Myometrial cell (primary cell): Measurements from ENCODE around the gene ZNF618. TPM values are rescaled to one million over a fixed set of nuclear protein-coding genes. Genes with fewer than 3 reads are reported as not detected.

Source experiments
- total RNA-seq: library from RNA; depleted of rRNA; stranded (reverse); fragments of >200 nt; gene quantifications from 2 replicates; pipeline ENCODE4 v1.2.3, GENCODE V29; 2015

The ZNF618 gene, protein sequence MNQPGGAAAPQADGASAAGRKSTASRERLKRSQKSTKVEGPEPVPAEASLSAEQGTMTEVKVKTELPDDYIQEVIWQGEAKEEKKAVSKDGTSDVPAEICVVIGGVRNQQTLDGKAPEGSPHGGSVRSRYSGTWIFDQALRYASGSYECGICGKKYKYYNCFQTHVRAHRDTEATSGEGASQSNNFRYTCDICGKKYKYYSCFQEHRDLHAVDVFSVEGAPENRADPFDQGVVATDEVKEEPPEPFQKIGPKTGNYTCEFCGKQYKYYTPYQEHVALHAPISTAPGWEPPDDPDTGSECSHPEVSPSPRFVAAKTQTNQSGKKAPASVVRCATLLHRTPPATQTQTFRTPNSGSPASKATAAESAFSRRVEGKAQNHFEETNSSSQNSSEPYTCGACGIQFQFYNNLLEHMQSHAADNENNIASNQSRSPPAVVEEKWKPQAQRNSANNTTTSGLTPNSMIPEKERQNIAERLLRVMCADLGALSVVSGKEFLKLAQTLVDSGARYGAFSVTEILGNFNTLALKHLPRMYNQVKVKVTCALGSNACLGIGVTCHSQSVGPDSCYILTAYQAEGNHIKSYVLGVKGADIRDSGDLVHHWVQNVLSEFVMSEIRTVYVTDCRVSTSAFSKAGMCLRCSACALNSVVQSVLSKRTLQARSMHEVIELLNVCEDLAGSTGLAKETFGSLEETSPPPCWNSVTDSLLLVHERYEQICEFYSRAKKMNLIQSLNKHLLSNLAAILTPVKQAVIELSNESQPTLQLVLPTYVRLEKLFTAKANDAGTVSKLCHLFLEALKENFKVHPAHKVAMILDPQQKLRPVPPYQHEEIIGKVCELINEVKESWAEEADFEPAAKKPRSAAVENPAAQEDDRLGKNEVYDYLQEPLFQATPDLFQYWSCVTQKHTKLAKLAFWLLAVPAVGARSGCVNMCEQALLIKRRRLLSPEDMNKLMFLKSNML
- 6.1 and 6.2 TPM in 2 replicates for total RNA-seq

DNA sequence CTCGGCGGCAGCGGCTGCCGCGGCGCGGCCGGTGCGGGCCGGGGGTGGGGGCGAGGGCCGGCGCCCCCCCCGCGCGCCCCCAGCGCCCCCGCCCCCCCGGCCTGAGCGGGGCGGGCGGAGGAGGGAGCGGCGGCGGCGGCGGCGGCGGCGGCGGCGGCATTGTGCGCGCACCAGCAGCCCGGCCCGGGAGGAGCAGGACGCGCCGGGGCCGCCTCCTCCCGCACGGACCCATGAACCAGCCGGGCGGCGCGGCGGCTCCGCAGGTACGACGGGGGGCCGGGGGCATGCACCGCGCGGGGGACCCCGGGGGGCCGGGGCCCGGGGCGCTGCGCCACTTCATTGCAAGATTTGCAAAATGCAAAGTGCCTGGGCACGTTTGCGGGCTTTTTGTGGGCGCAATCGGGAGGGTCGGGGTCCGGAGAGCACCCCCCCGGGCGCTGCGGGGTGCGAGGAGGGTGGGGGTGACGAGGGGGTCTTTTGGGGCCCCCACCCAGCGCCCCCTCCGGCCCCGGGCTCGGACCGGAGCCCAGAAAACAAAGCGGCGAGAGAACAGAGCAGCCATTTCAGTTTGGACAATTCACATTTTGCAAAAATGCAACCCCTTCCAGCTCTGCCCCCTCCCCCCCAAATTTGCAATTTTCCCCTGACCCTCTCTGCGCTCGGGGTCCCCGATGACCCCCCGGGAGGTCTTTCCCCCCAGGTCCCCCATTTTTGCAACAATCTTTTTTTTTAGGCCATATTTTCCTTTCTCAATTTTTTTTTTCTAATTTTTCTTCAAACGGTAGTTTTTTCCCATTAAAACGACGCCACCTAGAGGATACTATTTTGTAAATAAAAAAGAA lies at the start of gene ZNF618:
Gene ZNF618, plus strand, starts transcription at position 159 of the 842 bp plus-strand sequence. Its CDS starts 72 bp downstream, at position 231.

GRCh38 chr9:114078021-114078780 lies 202.1 kb downstream of the ZNF618 start, which contains the start of gene AMBP:
Gene AMBP (minus strand): TSS chr9:114078300. CDS start chr9:114078209, 91 bp downstream.

DNA sequence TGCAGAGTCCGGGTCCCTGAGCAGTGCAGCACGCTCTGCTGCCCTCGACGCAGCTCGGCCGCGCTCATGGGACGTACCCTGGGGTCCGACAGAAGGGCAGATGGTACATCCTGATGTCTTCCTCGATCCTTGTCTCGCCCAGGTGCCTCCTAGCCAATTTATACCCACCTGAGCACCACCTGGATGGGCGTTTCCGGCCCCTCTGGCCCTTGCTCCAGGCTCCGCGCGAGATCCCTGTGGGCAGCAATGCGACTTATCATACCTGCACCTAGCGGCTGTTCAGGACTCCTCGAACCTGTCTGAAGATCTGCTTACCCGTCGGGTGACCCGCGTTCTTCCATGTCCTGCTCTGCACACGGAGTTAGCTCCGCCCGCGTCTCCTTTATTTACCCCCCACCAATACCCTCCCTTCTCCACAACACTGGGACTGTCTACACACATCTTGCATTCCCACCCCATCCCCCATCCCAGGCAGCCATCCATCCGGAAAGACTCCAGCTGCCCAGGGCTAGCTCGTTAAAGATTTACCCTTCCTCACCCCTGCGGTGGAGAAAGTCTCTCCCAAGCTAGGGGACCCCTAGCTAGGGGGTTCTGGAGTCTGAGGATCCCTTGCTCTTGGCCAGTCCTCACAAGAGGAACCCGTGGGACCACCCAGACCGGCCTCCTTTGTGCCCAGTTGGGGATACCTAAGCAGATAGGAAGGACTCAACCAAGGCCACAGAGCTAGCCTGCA lies 223.0 kb downstream of the ZNF618 start, which contains the start of gene KIF12:
Gene KIF12, minus strand, starts transcription at position 357 of the 733 bp plus-strand sequence. Its CDS starts 16 bp downstream, at position 341.

Other genes with a start within 250 kb of the ZNF618 start
- not detected in 2 replicates for gene AMBP, start 202.0 kb downstream of the ZNF618 start, total RNA-seq
- gene KIF12, start 223.0 kb downstream of the ZNF618 start, total RNA-seq = not detected in 2 replicates